SU-DHL-6 (cell line): ENCODE measurements around the gene RANBP17.

Source experiments
- CTCF ChIP-seq: fragments of 200-600 bp; sonication (generic); IDR thresholded peaks from one replicate; pipeline ENCODE4 v1.5.1; 2017; ENCODE audit warnings: antibody characterized with exemption, mild to moderate bottlenecking, low read length, moderate library complexity; ENCODE audit not compliant: insufficient read depth, poor library complexity, severe bottlenecking
- EZH2phosphoT487 ChIP-seq: fragments of 200-600 bp; sonication (generic), shearing (Covaris generic); conservative IDR thresholded peaks from 2 replicates; pipeline ENCODE4 v1.6.1; 2018; ENCODE audit warnings: mild to moderate bottlenecking, antibody characterized with exemption, low read length, moderate library complexity, mixed read lengths

DNA sequence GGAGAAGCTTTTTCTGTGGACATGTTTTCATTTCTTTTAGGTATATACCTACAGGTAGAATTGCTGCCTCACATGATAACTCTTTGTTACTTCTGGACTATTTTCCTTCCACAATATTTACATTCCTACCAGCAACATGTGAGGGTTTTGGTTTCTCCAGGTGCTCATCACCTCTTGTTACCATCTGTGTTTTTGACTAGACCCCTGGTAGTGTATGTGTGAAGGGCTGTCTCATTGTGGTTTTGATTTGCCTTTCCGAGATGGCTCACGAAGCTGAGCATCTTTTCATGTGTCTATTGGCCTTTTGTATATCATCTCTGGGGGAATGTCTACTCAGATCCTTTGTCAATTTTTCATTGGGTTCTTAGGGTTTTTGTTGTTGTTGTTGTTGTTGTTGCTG lies 17.2 kb upstream of the RANBP17 start:
- TF ChIP-seq CTCF (no peak), EZH2phosphoT487 (no peak)
